Adrenal gland (tissue), 12 donors: Measurements from ENCODE around the gene NEBL. TPM values are rescaled to one million over a fixed set of nuclear protein-coding genes. Genes with fewer than 3 reads are reported as not detected.

Experiments
- DNase-seq, 7 donors: peaks; one replicate each; pipeline ENCODE4 v3.0.0-alpha.2; 2019 to 2020
- H3K27ac ChIP-seq, 5 donors: fragments of 200-600 bp; sonication (generic) in 4 of 5; 1 replicate in 3 of 5; 2 replicates in 2 of 5; pipeline versions ENCODE4 v1.5.1 to v1.8.0; 2016 to 2020; ENCODE audit warnings: mild to moderate bottlenecking in 1 of 5
- H3K27me3 ChIP-seq: fragments of 200-600 bp; 2 replicates; pipeline ENCODE4 v1.8.0; 2021
- H3K36me3 ChIP-seq, 2 donors: fragments of 200-600 bp; replicated peaks in 1 of 2; 1 replicate in 1 of 2; 2 replicates in 1 of 2; pipeline versions ENCODE4 v1.5.1 to v1.8.0; 2018 to 2022
- H3K4me1 ChIP-seq, 2 donors: fragments of 200-600 bp; replicated peaks in 1 of 2; 1 replicate in 1 of 2; 2 replicates in 1 of 2; pipeline versions ENCODE4 v1.5.1 to v1.8.0; 2018 to 2021
- H3K4me3 ChIP-seq, 4 donors: fragments of 200-600 bp; sonication (generic) in 3 of 4; one replicate each; pipeline ENCODE4 v1.5.1; 2016 to 2018
- H3K9me3 ChIP-seq, 3 donors: fragments of 200-600 bp; sonication (generic) in 1 of 3; replicated peaks in 1 of 3; 1 replicate in 2 of 3; 2 replicates in 1 of 3; pipeline versions ENCODE4 v1.5.1 to v1.8.0; 2016 to 2021
- CTCF ChIP-seq, 6 experiments: fragments of 450-650 bp in 4 of 6; fragments of 200-600 bp in 2 of 6; sonication (generic) in 1 of 6; IDR thresholded peaks; 1 replicate in 5 of 6; 2 replicates in 1 of 6; pipeline versions ENCODE4 v1.5.1 to v1.8.0; 2016 to 2021; ENCODE audit warnings: antibody characterized with exemption in 6 of 6, mild to moderate bottlenecking in 2 of 6, moderate library complexity in 1 of 6
- POLR2A ChIP-seq, 2 donors: fragments of 450-650 bp; IDR thresholded peaks; one replicate each; pipeline ENCODE4 v1.6.1; 2017; ENCODE audit warnings: antibody characterized with exemption in 2 of 2, mild to moderate bottlenecking in 2 of 2, moderate library complexity in 1 of 2
- WGBS, 4 donors: extraction: QIAGEN DNeasy Blood & Tissue Kit in 2 of 4; methylation state at CpG; one replicate each; pipeline versions ENCODE4 v1.1.5 to v1.1.7; 2013 to 2017; 5-methylcytosine and 5-hydroxymethylcytosine counted together
- intact Hi-C, 2 donors: fragments of 100-400 bp; cut with DNase I; formaldehyde crosslinking; loops; one replicate each; pipeline versions ENCODE4 v1.14.1 to v1.15.0; 2022 to 2023
- polyA plus RNA-seq, 3 donors: library from polyadenylated mRNA; stranded (reverse); fragments of 200-250 nt in 2 of 3; fragments of 350-450 nt in 1 of 3; fragmentation: Illumina TruSeq in 1 of 3; extraction: RNeasy Lipid Tissue Mini Kit (QIAGEN cat#74804) in 1 of 3; gene quantifications; one replicate each; pipeline ENCODE4 v1.2.3, GENCODE V29; 2013 to 2014
- total RNA-seq, 9 donors: library from RNA; depleted of rRNA in 4 of 9; stranded (reverse); fragments of >200 nt in 4 of 9; fragments of 120-200 nt in 1 of 9; fragmentation: NEBNext Ultra II Directional in 1 of 9; extraction: Animal tissue kit (Norgen Biotek cat#: 25700) in 1 of 9; gene quantifications; one replicate each; pipeline versions ENCODE4 v1.1.0 to v1.2.4, GENCODE V29; 2013 to 2023
- donor health status: healthy with polysubstance abuse.
- donor health status: Bipolar disorder and iron deficiency.
- donor health status: DM: yes; HTN: yes; CAD: no.
- donor health status: DM: no; HTN: no; CAD: no.
- donor health status: DM: no; HTN: no; CAD: no.
- donor health status: DM: yes; HTN: yes; CAD: no.

The NEBL gene
- total and polyA plus RNA-seq, 12 donors, result 3.4 to 26.4 (median 7.2) TPM

- intact Hi-C loops, result no loop called here
- Histone ChIP-seq H3K27me3 (no peaks in the 10 kb centered on the region), H3K4me3 (no peak overlapping the region), H3K27ac (no peak overlapping the region), H3K9me3 (no peaks in the 10 kb centered on the region), H3K36me3 (no peaks in the 10 kb centered on the region), H3K4me1 (no peaks in the 10 kb centered on the region)
- no peak for TF ChIP-seq CTCF (IDR thresholded peaks at IDR 0.05)
- TF ChIP-seq POLR2A (IDR thresholded peaks at IDR 0.05), result no peak
- DNase-seq, result no peak
- WGBS, 4 donors, result 74 to 91% (median 87%) methylated on average over 1 of the region's 1 CpG
These were observed 15.9 kb upstream of the NEBL start for GRCh38 chr10:20912969-20913368.

GRCh38 chr10:20911626-20912025 is 14.5 kb upstream of the NEBL start:
- intact Hi-C loops, result no loop called here
- Histone ChIP-seq H3K4me1 (no peaks in the 10 kb centered on the region), H3K27ac (no peak overlapping the region), H3K9me3 (no peaks in the 10 kb centered on the region), H3K4me3 (no peak overlapping the region), H3K27me3 (no peaks in the 10 kb centered on the region), H3K36me3 (no peaks in the 10 kb centered on the region)
- no peak for DNase-seq
- WGBS, 4 donors, result 78 to 82% (median 79%) methylated on average over 4 of the region's 4 CpGs
- TF ChIP-seq POLR2A (IDR thresholded peaks at IDR 0.05) (no peak), CTCF (IDR thresholded peaks at IDR 0.05) (no peak)

- Histone ChIP-seq H3K27me3 (no peaks in the 10 kb centered on the region), H3K4me3 (no peak overlapping the region), H3K4me1 (no peaks in the 10 kb centered on the region), H3K36me3 (no peaks in the 10 kb centered on the region), H3K9me3 (no peaks in the 10 kb centered on the region), H3K27ac (no peak overlapping the region)
- intact Hi-C loops, result no loop called here
- no peak for DNase-seq
- no peak for TF ChIP-seq POLR2A (IDR thresholded peaks at IDR 0.05)
- TF ChIP-seq CTCF (IDR thresholded peaks at IDR 0.05), result no peak
These were observed 12.7 kb upstream of the NEBL start for GRCh38 chr10:20909801-20910200.

GRCh38 chr10:20908391-20908790 is 11.3 kb upstream of the NEBL start:
- Histone ChIP-seq H3K36me3 (no peaks in the 10 kb centered on the region), H3K27ac (no peak overlapping the region), H3K4me3 (no peak overlapping the region), H3K9me3 (no peaks in the 10 kb centered on the region), H3K4me1 (no peaks in the 10 kb centered on the region), H3K27me3 (no peaks in the 10 kb centered on the region)
- intact Hi-C loops, result no loop called here
- 73 to 77% (median 76%) methylated on average over 3 of the region's 3 CpGs for whole genome bisulfite sequencing, 4 donors
- no peak for TF ChIP-seq POLR2A (IDR thresholded peaks at IDR 0.05)
- DNase-seq, result no peak

- Histone ChIP-seq H3K4me3 (no peak overlapping the region), H3K4me1 (no peaks in the 10 kb centered on the region), H3K36me3 (no peaks in the 10 kb centered on the region), H3K27me3 (no peaks in the 10 kb centered on the region), H3K27ac (no peak overlapping the region), H3K9me3 (no peaks in the 10 kb centered on the region)
- no peak for DNase-seq
- TF ChIP-seq CTCF (IDR thresholded peaks at IDR 0.05) (no peak), POLR2A (IDR thresholded peaks at IDR 0.05) (no peak)
- intact Hi-C loops, result no loop called here
- whole genome bisulfite sequencing, 4 donors, result 85 to 88% (median 86%) methylated on average over 5 of the region's 5 CpGs
These were observed 6.7 kb upstream of the NEBL start for GRCh38 chr10:20903635-20904390.
